GM18498 (cell line): ENCODE measurements around the gene G2E3.

Source experiments
- ATAC-seq: cut with Tn5 transposase; IDR thresholded peaks from one replicate; pipeline ENCODE4 v1.9.1; 2021; ENCODE audit warnings: mild to moderate bottlenecking, moderate library complexity; ENCODE audit not compliant: unreplicated experiment

Gene G2E3

GRCh38 chr14:30648471-30648870, 89.5 kb downstream of the G2E3 start:
- ATAC-seq = no peak

GRCh38 chr14:30651937-30652336, 93.0 kb downstream of the G2E3 start:
- ATAC-seq = no peak

- ATAC-seq = no peak
These were observed 96.2 kb downstream of the G2E3 start for GRCh38 chr14:30655124-30655523.

GRCh38 chr14:30655658-30656057, 96.7 kb downstream of the G2E3 start:
- no peak for ATAC-seq

GRCh38 chr14:30656190-30656632, 97.3 kb downstream of the G2E3 start:
- ATAC-seq = no peak

- no peak for ATAC-seq
These were observed 98.1 kb downstream of the G2E3 start for GRCh38 chr14:30657050-30657449.

- ATAC-seq = no peak
These were observed 98.7 kb downstream of the G2E3 start for GRCh38 chr14:30657606-30658163.

GRCh38 chr14:30658645-30659044, 99.7 kb downstream of the G2E3 start:
- no peak for ATAC-seq

- ATAC-seq = no peak
These were observed 110.6 kb downstream of the G2E3 start for GRCh38 chr14:30669594-30669993.
